ENCODE data around the gene ZNF599.
A peak's percentile ranks its signal among the peaks of the same experiment; 100 is the strongest.

ZNF599 gene

GRCh38 chr19:34734537-34735103, 38.4 kb downstream of the ZNF599 start:
- no peak for DNase-seq

- peak; percentile 75 for DNase-seq
These were observed 39.1 kb downstream of the ZNF599 start, which contains the start of gene ZNF181 for GRCh38 chr19:34733746-34734536. ZNF181 (plus strand) TSS chr19:34734243; CDS start chr19:34735038, 795 bp downstream.

GRCh38 chr19:34733266-34733745, 39.7 kb downstream of the ZNF599 start:
- DNase-seq = no peak

GRCh38 chr19:34732612-34733211, 40.3 kb downstream of the ZNF599 start:
- DNase-seq = no peak

GRCh38 chr19:34731964-34732363, 41.1 kb downstream of the ZNF599 start:
- DNase-seq = no peak

- no peak for DNase-seq
These were observed 41.8 kb downstream of the ZNF599 start for GRCh38 chr19:34731019-34731829.

- DNase-seq = no peak
These were observed 47.6 kb downstream of the ZNF599 start for GRCh38 chr19:34725400-34725799.

- no peak for DNase-seq
These were observed 50.7 kb downstream of the ZNF599 start for GRCh38 chr19:34722353-34722752.

GRCh38 chr19:34715357-34715756, 57.7 kb downstream of the ZNF599 start:
- DNase-seq = no peak

GRCh38 chr19:34713262-34713637, 59.8 kb downstream of the ZNF599 start:
- DNase-seq = no peak

GRCh38 chr19:34712395-34713261, 60.4 kb downstream of the ZNF599 start:
- DNase-seq = peak; percentile 17

- no peak for DNase-seq
These were observed 61.1 kb downstream of the ZNF599 start for GRCh38 chr19:34711890-34712289.

Measured in NCI-H1417 treated with DMSO at 0.1 percent for 48 hours (cell line).